ENCODE data around the gene ARSI. TPM values are rescaled to one million over a fixed set of nuclear protein-coding genes. Genes with fewer than 3 reads are reported as not detected.

The ARSI gene
- total and polyA plus RNA-seq, 2 donors (not counting 1 experiment from before 2014, with no cell fraction given): 5.9 to 12.5 TPM

DNA sequence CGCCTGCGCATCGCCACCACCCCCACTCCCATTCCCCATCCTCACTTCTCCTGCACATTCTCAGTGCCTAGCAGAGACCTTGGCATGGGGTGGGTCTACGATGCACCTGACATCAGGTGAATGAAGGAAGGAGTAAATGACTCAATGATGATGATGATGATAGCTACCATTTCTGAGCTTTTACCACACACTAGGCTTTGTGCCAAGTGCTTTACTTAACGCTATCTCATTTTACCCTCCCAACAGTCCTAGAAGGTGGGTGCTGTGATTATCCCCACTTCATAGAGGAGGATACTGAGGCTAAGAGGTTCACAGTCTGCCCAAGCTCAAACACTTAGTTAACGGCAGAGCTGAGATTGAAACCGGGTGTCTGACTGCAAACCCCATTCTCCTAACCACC lies 40.2 kb downstream of the ARSI start:
- TF ChIP-seq EZH2 (IDR thresholded peaks at IDR 0.05; ENCODE audit: low read length, missing control alignments): no peak
- TF ChIP-seq, protein P1, sequence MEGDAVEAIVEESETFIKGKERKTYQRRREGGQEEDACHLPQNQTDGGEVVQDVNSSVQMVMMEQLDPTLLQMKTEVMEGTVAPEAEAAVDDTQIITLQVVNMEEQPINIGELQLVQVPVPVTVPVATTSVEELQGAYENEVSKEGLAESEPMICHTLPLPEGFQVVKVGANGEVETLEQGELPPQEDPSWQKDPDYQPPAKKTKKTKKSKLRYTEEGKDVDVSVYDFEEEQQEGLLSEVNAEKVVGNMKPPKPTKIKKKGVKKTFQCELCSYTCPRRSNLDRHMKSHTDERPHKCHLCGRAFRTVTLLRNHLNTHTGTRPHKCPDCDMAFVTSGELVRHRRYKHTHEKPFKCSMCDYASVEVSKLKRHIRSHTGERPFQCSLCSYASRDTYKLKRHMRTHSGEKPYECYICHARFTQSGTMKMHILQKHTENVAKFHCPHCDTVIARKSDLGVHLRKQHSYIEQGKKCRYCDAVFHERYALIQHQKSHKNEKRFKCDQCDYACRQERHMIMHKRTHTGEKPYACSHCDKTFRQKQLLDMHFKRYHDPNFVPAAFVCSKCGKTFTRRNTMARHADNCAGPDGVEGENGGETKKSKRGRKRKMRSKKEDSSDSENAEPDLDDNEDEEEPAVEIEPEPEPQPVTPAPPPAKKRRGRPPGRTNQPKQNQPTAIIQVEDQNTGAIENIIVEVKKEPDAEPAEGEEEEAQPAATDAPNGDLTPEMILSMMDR (conservative IDR thresholded peaks at IDR 0.05 in 1 of 2, IDR thresholded peaks at IDR 0.05 in 1 of 2; ENCODE audit: low read depth in 1 of 2, low read length in 2 of 2): no peak
- Histone ChIP-seq H3K27ac (ENCODE audit: insufficient read depth, low read length) (no peak overlapping the region), H3K4me3 (replicated peaks in 1 of 4; ENCODE audit: control extremely low read depth in 1 of 4, insufficient read depth in 1 of 4, low read depth in 3 of 4, low read length in 4 of 4) (no peak overlapping the region), H4K20me1 (ENCODE audit: control insufficient read depth, extremely low read depth, insufficient read depth, low read length) (no peaks in the 10 kb centered on the region), H3K27me3 (ENCODE audit: control insufficient read depth, insufficient read depth, low read length) (no peaks in the 10 kb centered on the region), H2AFZ (ENCODE audit: low read length) (no peak overlapping the region), H3K9me3 (ENCODE audit: control insufficient read depth, insufficient read depth, low read depth, low read length) (no peaks in the 10 kb centered on the region), H3K9ac (ENCODE audit: insufficient read depth, low read length) (no peak overlapping the region), H3K4me2 (ENCODE audit: extremely low read depth, insufficient read depth, low read length) (no peak overlapping the region), H3K79me2 (ENCODE audit: control insufficient read depth, insufficient read depth, low read length) (no peaks in the 10 kb centered on the region), H3K36me3 (ENCODE audit: control insufficient read depth, insufficient read depth, low read length) (no peaks in the 10 kb centered on the region), H3K4me1 (ENCODE audit: control insufficient read depth, extremely low read depth, insufficient read depth, low read length) (peaks cover 37% of the 10 kb centered on the region)
- no peak for DNase-seq (ENCODE audit: low read depth in 2 of 2)

DNA sequence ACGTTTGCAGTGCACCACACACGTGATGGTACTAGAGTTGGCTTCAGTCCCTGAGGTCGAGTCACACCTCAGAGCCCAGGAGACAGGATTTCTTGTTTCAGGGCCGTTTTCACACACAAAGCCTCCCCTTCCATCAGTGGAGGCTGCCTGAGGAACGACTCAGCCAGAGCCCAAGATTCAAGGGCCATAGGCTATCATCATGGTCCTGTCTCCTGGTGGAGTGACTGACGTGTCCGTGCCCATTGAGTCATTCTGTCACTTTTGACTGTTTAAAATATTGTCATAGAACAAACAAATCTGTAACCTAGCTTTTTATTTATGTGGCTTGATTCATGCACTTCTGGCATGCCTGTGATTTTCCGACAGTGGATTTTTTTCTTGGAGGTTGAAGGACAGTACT lies 41.5 kb downstream of the ARSI start:
- Histone ChIP-seq H2AFZ (ENCODE audit: low read length) (peak overlapping the region; percentile 10), H3K27ac (ENCODE audit: insufficient read depth, low read length) (no peak overlapping the region), H3K27me3 (ENCODE audit: control insufficient read depth, insufficient read depth, low read length) (no peaks in the 10 kb centered on the region), H3K79me2 (ENCODE audit: control insufficient read depth, insufficient read depth, low read length) (no peaks in the 10 kb centered on the region), H3K4me1 (ENCODE audit: control insufficient read depth, extremely low read depth, insufficient read depth, low read length) (peaks cover 37% of the 10 kb centered on the region), H3K9me3 (ENCODE audit: control insufficient read depth, insufficient read depth, low read depth, low read length) (no peaks in the 10 kb centered on the region), H3K36me3 (ENCODE audit: control insufficient read depth, insufficient read depth, low read length) (no peaks in the 10 kb centered on the region), H3K4me2 (ENCODE audit: extremely low read depth, insufficient read depth, low read length) (peak overlapping the region; percentile 37), H4K20me1 (ENCODE audit: control insufficient read depth, extremely low read depth, insufficient read depth, low read length) (no peaks in the 10 kb centered on the region), H3K4me3 (replicated peaks in 1 of 4; ENCODE audit: control extremely low read depth in 1 of 4, insufficient read depth in 1 of 4, low read depth in 3 of 4, low read length in 4 of 4) (no peak overlapping the region), H3K9ac (ENCODE audit: insufficient read depth, low read length) (no peak overlapping the region)
- TF ChIP-seq, protein P1 (conservative IDR thresholded peaks at IDR 0.05 in 1 of 2, IDR thresholded peaks at IDR 0.05 in 1 of 2; ENCODE audit: low read depth in 1 of 2, low read length in 2 of 2): no peak
- TF ChIP-seq EZH2 (IDR thresholded peaks at IDR 0.05; ENCODE audit: low read length, missing control alignments): no peak
- DNase-seq (ENCODE audit: low read depth in 2 of 2): no peak

DNA sequence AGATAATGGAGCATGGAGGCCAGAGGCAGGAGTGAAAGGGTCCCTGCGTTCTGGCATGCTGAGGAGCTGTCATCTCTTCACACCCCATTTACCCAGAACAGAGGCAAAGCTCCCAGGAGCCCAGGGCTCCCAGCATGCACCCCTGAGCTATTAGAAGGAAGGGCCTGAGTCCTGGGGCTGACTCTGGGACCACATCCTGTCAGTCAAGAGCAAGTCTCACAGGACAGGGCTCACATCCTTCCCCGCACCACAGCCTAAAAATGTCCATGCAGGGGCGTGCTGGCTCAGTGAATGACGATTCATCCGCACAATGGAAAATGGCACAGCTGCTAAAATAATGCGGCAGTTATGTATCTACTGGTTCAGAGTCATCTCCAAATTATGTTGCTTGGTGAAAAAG lies 44.6 kb downstream of the ARSI start:
- DNase-seq (ENCODE audit: low read depth in 2 of 2): peak in 1 of 2 donors; percentile 13
- H3K9me3 ChIP-seq (ENCODE audit: control insufficient read depth, insufficient read depth, low read depth, low read length): no peaks in the 10 kb centered on the region
- H3K27ac ChIP-seq (ENCODE audit: insufficient read depth, low read length): no peak overlapping the region
- no peak overlapping the region for H3K9ac ChIP-seq (ENCODE audit: insufficient read depth, low read length)
- H3K36me3 ChIP-seq (ENCODE audit: control insufficient read depth, insufficient read depth, low read length): no peaks in the 10 kb centered on the region
- H4K20me1 ChIP-seq (ENCODE audit: control insufficient read depth, extremely low read depth, insufficient read depth, low read length): no peaks in the 10 kb centered on the region
- no peak overlapping the region for H2AFZ ChIP-seq (ENCODE audit: low read length)
- no peaks in the 10 kb centered on the region for H3K79me2 ChIP-seq (ENCODE audit: control insufficient read depth, insufficient read depth, low read length)
- peaks cover 19% of the 10 kb centered on the region for H3K4me1 ChIP-seq (ENCODE audit: control insufficient read depth, extremely low read depth, insufficient read depth, low read length)
- no peak overlapping the region for H3K4me3 ChIP-seq (replicated peaks in 1 of 4; ENCODE audit: control extremely low read depth in 1 of 4, insufficient read depth in 1 of 4, low read depth in 3 of 4, low read length in 4 of 4)
- TF ChIP-seq, protein P1 (conservative IDR thresholded peaks at IDR 0.05 in 1 of 2, IDR thresholded peaks at IDR 0.05 in 1 of 2; ENCODE audit: low read depth in 1 of 2, low read length in 2 of 2): no peak
- no peak for TF ChIP-seq EZH2 (IDR thresholded peaks at IDR 0.05; ENCODE audit: low read length, missing control alignments)
- H3K4me2 ChIP-seq (ENCODE audit: extremely low read depth, insufficient read depth, low read length): no peak overlapping the region
- H3K27me3 ChIP-seq (ENCODE audit: control insufficient read depth, insufficient read depth, low read length): no peaks in the 10 kb centered on the region
